Mammary epithelial cell (primary cell): Measurements from ENCODE around the gene TGFBI.

Source experiments
- EZH2 ChIP-seq: IDR thresholded peaks from 2 replicates; pipeline ENCODE4 v1.6.1; 2012; ENCODE audit warnings: low read length, inconsistent platforms, borderline replicate concordance
- TF ChIP-seq, protein P1 (sequence below), 2 donors: IDR thresholded peaks in 1 of 2; conservative IDR thresholded peaks in 1 of 2; 2 replicates each; pipeline ENCODE4 v1.5.1; 2011 to 2012; ENCODE audit warnings: inconsistent platforms in 2 of 2, low read length in 2 of 2, mild to moderate bottlenecking in 2 of 2, control low read depth in 1 of 2, low read depth in 1 of 2; ENCODE audit not compliant: insufficient read depth in 1 of 2; ENCODE audit errors: extremely low read depth in 1 of 2

DNA sequence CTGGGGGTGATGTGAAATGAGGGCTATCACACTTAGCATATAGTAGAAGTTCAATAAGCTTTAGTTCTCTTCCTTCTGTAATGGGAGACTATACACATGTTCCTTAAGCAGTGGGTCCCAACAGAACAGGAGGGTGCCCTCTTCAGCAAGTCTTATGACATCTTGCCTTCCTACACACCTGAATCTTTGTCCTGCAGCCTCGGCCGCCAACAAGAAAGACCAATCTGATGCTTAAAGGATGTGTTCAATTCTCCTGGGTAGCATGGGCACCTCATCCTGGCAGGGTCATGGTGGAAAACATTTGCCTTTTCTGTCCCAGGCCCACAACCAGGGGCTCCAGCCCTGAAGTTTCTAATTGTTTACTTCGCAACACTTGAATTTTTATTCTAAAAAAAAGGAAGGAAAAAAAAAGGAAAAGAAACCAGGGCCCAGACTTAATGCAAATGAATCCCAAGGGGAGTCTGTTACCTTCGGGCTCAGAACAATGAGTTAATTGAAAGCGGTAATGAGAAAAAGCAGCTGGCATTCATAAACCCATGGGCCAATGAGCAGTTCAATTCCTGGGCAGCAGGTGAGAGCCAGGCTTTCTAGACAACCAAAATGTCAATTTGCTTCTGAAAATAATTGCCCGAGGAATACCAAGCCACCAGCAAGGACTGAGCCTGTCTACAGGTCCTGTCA lies 77.7 kb downstream of the TGFBI start:
- no peak for TF ChIP-seq EZH2
- TF ChIP-seq, protein P1, sequence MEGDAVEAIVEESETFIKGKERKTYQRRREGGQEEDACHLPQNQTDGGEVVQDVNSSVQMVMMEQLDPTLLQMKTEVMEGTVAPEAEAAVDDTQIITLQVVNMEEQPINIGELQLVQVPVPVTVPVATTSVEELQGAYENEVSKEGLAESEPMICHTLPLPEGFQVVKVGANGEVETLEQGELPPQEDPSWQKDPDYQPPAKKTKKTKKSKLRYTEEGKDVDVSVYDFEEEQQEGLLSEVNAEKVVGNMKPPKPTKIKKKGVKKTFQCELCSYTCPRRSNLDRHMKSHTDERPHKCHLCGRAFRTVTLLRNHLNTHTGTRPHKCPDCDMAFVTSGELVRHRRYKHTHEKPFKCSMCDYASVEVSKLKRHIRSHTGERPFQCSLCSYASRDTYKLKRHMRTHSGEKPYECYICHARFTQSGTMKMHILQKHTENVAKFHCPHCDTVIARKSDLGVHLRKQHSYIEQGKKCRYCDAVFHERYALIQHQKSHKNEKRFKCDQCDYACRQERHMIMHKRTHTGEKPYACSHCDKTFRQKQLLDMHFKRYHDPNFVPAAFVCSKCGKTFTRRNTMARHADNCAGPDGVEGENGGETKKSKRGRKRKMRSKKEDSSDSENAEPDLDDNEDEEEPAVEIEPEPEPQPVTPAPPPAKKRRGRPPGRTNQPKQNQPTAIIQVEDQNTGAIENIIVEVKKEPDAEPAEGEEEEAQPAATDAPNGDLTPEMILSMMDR (conservative IDR thresholded peaks at IDR 0.05 in 1 of 2, IDR thresholded peaks at IDR 0.05 in 1 of 2; ENCODE audit: extremely low read depth in 1 of 2, insufficient read depth in 1 of 2, low read depth in 1 of 2, low read length in 2 of 2): no peak
